ENCODE results near the gene TAS1R2.

Gene TAS1R2

DNA sequence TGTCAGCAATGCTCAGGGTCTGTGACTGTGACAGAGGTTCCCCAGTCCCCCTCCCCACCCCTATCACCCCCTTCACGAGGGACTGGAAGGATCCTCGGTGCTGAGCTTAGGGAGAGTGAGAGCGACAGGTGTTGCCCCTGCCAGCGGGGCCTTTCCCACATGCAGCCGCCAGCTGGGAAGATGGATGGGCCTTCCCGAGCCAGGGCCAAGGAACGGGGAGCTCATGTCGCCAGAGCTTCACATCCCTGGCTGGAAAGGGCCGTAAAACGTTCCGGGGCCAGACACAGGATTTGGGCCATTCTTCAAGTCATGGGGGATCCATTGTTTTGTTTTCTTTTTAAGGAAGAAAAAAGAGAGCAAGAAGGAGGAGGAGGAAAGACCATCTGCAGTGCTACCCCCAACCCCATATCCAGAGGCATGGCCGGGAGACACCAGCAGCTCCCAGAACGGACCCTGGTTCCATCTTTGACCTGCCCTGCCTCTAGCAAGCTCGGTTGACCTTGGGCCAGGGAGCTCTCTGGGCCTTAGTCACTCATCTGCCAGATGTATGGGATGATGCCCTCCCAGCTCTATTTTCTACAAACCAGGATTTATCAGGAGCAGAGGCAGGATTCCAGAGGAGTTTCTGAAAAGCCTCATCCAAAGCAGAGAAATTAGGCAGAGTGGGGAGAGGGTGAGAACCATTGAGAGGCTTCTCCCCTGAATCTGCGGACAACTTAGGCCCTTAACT lies 54.1 kb downstream of the TAS1R2 start:
- DNase-seq (ENCODE audit: insufficient read length, low spot score) (no peak), FAIRE-seq (no peak)

GRCh38 chr1:18803851-18804250 lies 55.6 kb downstream of the TAS1R2 start:
- FAIRE-seq (no peak), DNase-seq (ENCODE audit: insufficient read length, low spot score) (no peak)

- FAIRE-seq (no peak), DNase-seq (ENCODE audit: insufficient read length, low spot score) (no peak)
These were observed 56.2 kb downstream of the TAS1R2 start for GRCh38 chr1:18803151-18803791.

GRCh38 chr1:18802231-18802630 lies 57.2 kb downstream of the TAS1R2 start:
- FAIRE-seq (no peak), DNase-seq (ENCODE audit: insufficient read length, low spot score) (no peak)

DNA sequence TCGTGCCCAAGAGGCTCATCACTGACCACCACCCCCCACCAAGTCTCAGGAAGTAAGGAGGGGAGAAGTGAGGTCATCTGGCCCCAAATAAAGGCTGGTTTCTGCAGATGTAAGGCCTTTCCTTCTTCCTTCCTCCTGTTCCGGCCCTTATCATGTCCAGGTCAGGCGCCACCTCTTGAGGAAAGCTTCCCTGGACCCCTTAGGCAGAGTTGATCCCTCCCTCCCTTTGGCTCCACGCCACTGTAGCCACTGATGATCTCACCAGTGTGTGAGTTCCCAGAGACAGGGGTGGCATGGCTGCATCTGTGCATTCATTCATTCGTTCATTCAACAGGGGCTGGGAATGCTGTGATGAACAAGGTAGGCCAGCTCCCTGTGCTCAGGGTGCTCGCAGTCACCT lies 59.2 kb downstream of the TAS1R2 start:
- DNase-seq (ENCODE audit: insufficient read length, low spot score) (no peak), FAIRE-seq (no peak)

DNA sequence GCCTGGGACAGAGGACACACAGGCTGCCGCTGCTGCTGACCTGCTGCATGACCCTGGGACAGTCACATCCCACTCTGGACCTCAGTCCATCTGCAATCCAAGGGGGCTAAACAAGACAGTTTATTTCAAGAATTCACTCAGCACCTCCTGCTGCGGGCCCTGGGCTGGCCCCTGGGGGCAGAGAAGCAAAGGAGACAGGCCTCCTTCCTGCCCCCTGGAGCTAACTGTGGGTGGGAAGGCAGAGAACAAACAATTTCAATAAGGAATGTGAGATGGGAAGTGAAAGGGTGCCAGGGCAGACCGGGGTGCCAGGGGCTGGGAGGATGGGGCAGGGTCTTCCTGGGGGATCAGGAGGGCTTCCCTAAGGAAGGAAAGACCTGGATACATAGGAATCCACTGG lies 60.0 kb downstream of the TAS1R2 start:
- DNase-seq (ENCODE audit: insufficient read length, low spot score) (no peak), FAIRE-seq (no peak)

DNA sequence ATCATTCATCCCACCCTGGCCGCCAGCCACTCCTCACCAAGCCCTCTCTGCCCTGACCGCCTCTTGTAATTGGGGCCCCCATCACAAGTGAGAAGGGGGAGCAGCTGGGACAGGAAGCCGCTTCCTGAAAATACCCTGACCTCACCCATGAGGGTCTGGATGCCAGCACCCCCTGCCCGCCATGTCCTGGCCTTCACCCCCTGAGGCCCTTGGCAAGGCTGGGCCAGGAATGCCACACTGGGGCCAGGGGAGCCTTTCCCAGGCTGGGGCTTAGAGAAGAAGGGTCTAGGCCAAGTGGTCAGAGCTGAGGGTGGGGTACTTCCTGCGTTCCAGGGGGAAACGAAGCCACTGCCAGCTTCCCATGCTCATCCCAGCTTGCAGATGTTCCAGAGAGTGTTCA lies 60.5 kb downstream of the TAS1R2 start:
- no peak for DNase-seq (ENCODE audit: insufficient read length, low spot score)
- FAIRE-seq = no peak

DNA sequence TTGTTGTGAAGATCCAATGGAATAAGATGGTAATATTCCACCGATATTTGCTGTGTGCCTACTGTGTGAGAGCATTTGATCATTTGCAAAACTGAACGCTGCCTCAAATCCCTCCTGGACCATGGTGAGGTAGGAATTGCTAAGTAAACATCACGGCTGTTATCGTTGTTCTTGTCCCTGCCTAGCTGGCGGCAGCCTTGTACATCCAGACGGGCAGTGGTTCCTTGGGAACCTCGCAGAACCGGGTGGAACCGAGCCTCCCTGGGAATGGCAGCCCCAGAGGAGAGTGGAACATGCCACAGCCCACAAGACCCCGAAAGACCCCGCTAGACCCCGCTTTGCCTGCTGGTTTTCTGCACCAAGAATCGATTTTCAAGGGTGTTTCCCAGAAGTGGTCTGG lies 60.9 kb downstream of the TAS1R2 start:
- DNase-seq (ENCODE audit: insufficient read length, low spot score) (no peak), FAIRE-seq (no peak)

GRCh38 chr1:18796950-18797349 lies 62.5 kb downstream of the TAS1R2 start:
- no peak for FAIRE-seq
- DNase-seq (ENCODE audit: insufficient read length, low spot score) = no peak

DNA sequence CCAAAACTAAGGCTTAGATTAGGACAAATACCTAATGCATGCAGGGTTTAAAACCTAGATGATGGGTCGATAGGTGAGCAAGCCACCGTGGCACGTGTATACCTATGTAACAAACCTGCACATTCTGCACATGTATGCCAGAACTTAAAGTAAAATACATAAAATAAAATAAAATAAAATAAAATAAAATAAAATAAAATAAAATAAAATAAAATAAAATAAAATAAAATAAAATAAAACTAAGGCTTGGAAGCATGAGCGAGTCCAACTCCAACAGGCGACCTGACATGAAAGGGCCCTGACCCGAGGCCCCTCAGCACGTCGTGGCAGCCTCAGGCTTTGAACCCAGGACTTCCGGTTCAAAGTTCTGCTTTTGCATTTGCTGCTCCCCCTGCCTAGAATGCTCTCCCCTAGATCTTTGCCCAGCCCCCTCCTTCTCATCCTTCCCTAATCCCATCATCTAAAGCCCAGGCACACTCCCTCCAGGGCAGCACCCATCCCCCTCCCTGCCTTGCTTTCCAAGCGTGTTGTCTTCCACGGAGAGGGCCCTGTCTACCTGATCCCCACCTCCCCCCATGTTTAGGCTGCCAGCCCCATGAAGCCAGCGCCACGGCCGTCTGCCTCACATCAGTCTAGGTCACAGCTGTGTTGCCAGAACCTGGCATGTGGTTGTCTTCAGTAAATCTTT lies 64.3 kb downstream of the TAS1R2 start:
- FAIRE-seq (no peak), DNase-seq (ENCODE audit: insufficient read length, low spot score) (no peak)

DNA sequence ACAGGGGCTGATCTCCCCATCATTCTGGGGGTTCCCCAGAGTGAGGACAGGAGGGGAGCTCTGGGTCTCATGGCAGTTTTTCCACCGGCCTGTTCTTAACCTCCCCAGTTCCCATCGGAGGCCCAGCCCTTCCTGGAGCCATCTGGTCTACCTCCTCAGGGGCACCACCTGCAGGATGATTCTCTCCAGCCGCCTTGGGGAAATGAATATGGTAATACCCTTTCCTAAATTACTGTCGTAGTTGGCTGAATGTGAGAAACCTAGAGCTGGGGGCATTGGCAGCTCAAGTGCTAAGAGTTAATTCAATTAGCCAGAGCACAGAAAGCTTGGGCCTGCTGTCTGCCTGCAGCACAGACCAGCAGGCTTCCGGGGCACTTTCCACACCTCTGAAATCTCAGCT lies 64.9 kb downstream of the TAS1R2 start:
- no peak for DNase-seq (ENCODE audit: insufficient read length, low spot score)
- no peak for FAIRE-seq

- DNase-seq (ENCODE audit: insufficient read length, low spot score) (no peak), FAIRE-seq (no peak)
These were observed 65.4 kb downstream of the TAS1R2 start for GRCh38 chr1:18794051-18794450.

DNA sequence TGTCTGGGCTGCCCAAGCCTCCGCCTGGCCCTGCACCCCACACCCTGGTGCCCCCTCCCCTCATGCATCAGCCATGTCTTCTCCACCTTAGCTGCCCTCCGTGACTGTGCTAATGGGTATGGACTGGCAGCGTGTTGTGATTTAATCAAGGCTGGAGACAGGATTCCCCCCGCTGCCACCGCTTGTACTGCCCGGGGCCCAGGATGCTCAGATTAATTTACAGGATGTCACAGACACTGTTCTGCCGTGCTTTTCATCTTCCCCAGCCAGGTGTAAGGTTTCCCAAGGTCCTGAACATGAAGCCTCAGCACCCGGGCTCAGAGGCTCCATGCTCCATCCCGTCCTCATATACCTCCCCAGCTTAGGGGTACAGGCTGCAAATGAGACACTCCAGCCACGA lies 66.3 kb downstream of the TAS1R2 start:
- FAIRE-seq = no peak
- DNase-seq (ENCODE audit: insufficient read length, low spot score) = no peak

DNA sequence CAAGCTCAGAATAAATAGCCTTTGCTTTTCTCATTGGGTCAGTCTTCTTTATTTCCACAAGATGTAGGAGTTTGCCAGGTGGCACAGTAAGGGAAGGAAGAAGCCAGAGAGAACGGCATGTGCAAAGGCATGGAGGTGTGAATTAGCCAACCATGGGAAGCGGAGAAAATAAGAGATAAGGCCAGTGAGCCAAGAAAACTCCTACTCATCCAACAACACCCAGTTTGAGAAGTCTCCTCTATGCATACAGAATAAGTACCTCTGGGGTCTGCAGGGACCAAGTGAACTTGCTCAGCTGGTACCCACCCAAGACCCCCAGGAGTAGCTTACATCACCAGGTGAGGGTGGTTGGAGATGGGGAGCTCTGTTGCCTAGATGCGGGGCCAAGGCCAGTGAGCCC lies 66.7 kb downstream of the TAS1R2 start:
- FAIRE-seq (no peak), DNase-seq (ENCODE audit: insufficient read length, low spot score) (no peak)

All from GM19239 (cell line).